GM19438 (cell line): ENCODE results near the gene NRXN3.

ENCODE experiments used
- ATAC-seq: cut with Tn5 transposase; IDR thresholded peaks from one replicate; pipeline ENCODE4 v1.9.1; 2021; ENCODE audit warnings: low read depth; ENCODE audit not compliant: unreplicated experiment

The NRXN3 gene

GRCh38 chr14:78690836-78691235 lies 520.7 kb downstream of the NRXN3 start:
- ATAC-seq = no peak

- no peak for ATAC-seq
Measured at GRCh38 chr14:78697341-78697740, 527.2 kb downstream of the NRXN3 start.

- no peak for ATAC-seq
Measured at GRCh38 chr14:78698991-78699390, 528.8 kb downstream of the NRXN3 start.

DNA sequence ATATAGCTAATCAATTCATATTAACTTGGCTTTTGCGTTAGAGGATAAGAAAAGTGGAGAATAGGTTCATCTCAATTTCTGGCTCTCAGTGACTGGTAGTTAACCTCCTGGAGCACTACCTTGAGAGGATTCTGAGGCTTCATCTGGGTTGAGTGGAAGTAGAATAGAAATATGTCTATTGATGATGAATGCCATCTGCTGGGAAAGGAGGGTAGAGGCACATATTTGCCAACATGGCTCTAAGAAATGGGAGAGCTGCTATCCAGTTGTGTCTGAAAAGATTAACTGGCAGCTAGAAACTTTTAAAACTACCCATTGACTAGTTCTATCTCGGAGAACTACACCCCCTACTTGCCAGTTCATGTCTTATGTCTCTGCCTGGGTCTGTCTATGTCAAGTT lies 530.1 kb downstream of the NRXN3 start:
- no peak for ATAC-seq

DNA sequence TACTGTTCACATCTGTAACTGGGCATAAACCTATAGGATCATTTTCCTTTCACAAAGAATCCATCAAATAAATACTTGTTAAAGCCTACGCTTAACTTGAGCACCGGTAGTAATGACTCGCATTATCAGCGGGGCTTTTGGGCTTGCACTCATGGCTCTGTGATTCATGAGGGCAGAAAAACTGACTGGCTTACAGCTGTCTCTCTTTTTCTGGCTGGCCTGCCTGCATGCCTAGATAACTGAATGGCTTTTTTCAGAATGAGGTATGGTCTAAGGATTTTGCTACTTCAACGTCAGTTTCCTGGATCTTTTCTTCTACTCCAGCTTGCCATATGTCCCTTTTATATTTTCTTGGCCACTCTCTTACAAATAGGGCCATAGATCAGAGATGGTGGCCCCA lies 531.1 kb downstream of the NRXN3 start:
- ATAC-seq = no peak

DNA sequence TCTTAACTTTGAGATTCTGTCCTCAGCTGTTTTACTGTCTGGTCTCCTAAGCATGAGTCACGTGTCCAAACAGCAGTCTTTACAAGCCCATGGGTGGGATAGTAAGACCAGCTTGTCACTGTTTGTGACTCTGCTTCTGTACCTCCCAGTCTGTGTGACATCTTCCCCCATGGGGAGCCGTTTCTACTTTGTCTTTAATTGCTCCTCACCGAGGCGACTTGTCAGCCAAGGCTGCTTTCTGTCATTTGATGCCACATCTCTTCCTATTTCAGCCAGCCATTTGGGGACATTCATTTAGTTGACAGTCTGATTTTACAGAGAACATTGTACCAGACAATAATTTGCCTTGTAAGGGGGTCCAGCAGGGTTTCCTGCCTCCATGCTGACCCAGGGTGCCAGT lies 534.8 kb downstream of the NRXN3 start:
- ATAC-seq = no peak

DNA sequence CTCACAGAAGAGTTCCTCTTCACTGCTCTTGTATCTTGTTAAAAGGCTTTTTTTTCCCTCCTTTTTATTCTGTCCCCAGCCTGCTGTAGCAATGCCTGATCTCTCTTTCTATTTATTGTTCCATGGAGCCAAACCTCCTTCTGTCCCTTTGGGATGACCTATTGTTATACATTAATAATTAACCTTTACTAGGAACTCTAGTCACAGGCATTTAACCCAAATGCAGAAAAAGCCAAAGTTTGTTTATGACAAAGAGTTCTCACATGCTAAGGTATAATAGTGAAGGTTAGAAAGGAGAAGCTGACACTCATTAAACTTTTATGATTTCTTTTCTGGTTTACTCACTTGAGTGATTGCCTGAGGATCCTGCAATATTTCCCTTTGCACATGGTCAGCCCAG lies 535.8 kb downstream of the NRXN3 start:
- ATAC-seq = no peak

DNA sequence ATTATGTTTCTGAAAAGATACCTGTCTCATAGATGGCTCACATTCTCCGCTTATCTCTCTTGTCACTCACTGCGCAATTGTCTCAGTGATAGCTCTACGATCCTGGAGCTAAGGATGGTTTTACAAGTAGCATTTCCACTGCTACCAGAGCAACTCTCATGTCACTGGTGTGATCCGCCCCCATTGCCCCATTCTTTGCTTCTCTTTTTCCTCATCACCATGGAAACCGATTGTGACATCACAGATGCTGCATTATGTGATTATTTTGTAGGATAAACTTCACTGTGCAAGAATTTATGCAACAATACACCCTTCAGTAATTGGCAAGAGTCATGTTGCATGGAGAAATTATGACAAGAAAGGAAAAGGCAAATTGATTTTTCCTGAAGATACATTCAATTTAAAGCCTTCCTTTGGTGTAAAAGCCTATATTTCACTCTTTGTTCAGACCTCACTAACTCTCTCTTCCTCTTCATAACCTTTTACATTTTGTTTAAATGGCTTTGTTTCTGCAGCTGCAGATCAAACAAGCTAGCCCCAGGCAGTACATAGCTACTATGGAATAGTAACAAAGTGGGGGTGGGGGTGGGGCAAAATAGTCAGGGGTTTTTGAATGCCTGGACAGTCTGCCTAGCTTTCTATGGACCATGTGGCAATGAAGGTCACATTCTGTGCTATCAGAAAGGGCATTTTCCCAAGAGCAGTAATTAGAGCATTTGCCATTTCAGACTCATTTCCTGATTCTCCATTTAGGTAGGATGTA lies 539.8 kb downstream of the NRXN3 start:
- no peak for ATAC-seq

DNA sequence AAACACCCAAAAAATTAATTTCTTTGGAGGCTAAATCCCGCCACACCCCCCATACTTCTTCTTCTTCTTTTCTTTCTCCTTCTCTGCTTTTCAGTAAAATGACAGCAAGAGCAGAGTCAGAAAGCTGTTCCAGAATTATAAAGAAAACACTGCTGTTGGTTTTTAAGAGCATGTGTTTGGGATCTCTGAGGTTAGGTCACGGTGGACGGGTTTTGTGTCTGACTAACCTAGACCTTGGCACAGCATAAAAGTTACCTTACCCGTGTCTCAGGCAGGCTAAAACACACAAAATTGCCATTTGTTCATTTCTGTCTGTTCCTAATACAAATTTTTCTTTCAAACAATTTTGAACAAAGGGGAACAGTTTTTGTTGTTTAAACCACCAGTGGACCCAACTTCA lies 540.8 kb downstream of the NRXN3 start:
- ATAC-seq = no peak

DNA sequence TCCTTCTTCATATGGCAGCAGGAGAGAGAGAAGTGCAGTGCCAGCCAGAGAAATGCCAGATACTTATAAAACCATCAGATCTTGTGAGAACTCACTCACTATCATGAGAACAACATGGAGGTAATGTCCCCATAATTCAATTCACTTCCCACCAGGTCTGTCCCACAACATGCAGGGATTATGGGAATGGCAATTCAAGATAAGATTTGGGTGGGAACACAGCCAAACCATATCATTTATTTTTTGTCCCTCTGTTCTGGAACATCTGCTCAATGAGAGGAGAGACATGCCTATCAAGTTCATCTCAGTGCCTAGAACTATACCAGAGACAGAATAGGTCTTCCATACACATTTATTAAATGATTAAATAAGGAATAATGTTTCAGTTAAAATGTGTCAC lies 543.5 kb downstream of the NRXN3 start:
- ATAC-seq = no peak

- ATAC-seq = no peak
Measured at GRCh38 chr14:78714711-78715110, 544.5 kb downstream of the NRXN3 start.

DNA sequence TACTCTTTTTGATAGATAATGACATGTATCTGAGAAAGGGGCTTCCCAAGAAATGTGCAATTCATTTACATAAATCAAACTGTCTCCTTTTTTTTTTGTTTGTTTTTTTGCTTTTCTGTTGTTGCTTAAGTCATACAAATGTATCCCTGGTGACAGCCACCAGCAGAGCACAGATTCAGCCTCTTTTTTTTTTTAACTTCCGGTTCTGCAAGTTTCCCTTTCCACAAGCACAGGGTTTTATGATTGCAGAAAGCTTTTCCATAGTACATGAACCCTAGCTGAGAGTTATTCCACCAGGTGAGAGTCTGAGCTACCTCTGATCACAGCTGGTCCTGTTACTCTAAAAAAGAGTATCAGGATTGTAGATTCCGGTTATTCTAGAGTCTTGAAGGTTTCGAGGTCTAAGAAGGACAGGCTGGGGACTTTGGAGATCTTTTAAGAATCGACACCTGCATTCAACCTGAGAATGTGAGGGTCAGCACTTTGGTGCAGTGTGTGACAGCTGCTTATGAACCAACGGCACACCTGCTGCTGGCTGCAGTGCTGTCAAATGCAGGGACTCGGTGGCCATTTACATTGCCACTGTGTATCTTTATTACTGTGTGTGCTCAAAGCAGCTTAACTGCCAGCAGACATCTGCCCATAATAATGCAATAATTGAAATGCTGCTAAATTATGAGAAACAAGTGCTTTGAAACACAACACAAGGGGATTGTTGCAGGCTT lies 551.7 kb downstream of the NRXN3 start:
- ATAC-seq = no peak

DNA sequence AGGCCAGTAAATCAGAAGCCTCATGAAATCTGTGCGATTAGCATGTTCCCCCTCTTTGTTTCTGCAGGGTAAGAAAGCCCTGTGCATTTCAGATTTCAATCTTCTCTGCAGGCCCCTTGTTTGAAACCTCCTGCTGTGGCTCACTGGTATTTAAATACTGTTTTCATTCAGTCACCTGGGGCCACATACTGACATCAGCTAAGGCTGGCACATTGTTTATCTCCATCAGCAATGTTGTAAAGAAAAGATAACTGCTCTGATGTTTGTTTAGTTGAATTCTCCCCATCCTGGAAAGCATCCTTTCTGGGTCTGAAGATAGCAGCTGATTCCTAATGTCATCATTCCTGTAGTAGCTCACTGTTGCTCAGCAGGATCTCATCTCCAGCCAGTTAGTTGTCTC lies 554.9 kb downstream of the NRXN3 start:
- ATAC-seq = no peak

DNA sequence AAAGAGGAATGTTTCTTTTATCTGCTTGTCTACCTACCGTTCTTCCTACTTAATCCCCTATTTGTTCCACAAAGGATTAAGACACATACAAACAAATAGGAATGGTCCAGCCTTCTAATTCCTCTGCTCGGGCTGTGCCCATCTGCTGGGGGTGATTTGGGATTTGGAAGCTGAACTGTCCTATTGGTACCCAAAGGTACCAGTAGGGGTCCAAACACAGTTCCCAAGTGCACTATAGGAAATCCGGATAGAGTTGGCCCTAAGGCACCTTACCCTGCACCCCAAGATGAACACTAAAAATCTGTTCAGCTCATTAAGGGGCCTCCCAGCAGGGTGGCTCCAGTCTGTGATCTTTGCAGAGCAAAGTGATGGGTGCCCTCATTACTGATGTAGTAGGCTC lies 566.9 kb downstream of the NRXN3 start:
- ATAC-seq = no peak

DNA sequence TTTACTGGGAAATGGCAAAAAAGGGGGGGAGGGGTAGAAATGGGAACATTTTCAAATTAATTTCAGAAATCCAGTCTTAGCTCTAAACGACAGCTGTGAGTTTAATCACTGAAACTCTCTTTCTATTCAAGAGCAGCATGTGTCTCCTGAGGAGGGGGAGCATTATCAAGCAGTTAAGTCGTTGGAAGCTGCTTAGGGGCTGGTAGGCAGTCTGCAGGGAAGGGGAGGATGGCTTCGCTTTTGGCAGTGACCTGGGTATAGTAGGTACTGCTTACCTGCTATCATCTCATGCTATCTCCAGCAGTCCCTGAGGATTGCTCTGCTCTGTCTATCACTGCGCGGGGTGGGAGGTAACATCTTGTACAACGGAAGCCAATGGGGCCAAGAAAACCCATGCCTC lies 567.4 kb downstream of the NRXN3 start:
- no peak for ATAC-seq

DNA sequence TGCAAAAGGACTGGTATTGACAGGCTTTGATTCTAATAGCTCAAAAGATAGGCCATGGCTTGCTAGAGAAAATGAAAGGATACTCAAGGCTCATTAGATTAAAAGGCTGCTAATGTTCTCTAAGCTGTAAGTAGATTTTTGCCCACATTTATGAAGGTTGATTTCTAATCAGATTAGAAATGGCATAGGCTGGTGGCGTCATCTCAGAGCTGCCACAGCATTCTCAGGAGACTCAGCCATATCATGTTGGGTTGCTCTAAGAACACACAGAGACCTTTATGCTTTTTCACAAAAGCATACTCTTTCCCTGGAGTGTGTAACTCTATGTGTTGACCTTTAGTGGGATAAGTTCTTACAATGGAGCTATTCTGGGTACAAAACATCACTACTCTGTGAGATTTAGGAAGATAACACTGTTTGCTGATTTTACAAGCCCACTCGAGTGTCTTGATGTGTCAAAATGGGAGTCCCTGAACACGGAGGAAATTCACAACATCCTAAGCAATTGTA lies 576.0 kb downstream of the NRXN3 start:
- ATAC-seq = no peak

GRCh38 chr14:78747813-78748212 lies 577.6 kb downstream of the NRXN3 start:
- no peak for ATAC-seq

GRCh38 chr14:78752518-78753188 lies 582.5 kb downstream of the NRXN3 start:
- ATAC-seq = no peak

DNA sequence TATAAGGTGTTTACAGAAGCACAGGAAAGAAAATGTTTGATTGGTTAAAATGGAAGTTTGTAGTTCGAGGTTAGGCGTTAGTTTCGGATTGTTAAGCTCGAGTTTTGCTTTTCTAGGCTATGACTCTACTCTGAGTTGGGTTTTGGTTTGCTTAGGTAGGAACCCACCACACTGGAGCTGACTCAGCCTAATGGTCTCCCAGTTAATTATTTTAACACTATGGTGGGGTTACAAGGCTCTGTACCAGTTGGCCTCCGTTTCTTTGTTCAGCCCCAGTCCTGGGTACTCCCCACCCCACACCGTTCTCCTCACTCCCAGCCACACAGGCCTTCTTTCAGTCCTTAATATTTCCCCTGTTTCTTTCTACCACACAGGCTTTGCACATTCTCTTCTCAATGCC lies 583.9 kb downstream of the NRXN3 start:
- no peak for ATAC-seq

GRCh38 chr14:78758333-78758732 lies 588.2 kb downstream of the NRXN3 start:
- ATAC-seq = no peak

- ATAC-seq = no peak
Measured at GRCh38 chr14:78762331-78762730, 592.2 kb downstream of the NRXN3 start.
